ENCODE data around the gene SLC45A1. TPM values are rescaled to one million over a fixed set of nuclear protein-coding genes. Genes with fewer than 3 reads are reported as not detected.

The SLC45A1 gene
- polyA plus RNA-seq, 1 donor (not counting 4 experiments of a cell fraction or from before 2014, with no cell fraction given) = 0.14 TPM

- DNase-seq (ENCODE audit: low read depth, low spot score) (no peak), FAIRE-seq (no peak)
- peaks cover 6 to 22% of the 10 kb centered on the region in 2 experiments for H3K36me3 ChIP-seq (ENCODE audit: control insufficient read depth in 2 of 2, extremely low read depth in 1 of 2, insufficient read depth in 2 of 2, low read length in 2 of 2)
- no peak overlapping the region for H3K27ac ChIP-seq (ENCODE audit: control insufficient read depth, insufficient read depth, low read length)
- no peak overlapping the region for H3K4me3 ChIP-seq (ENCODE audit: control insufficient read depth in 2 of 3, extremely low read depth in 1 of 3, insufficient read depth in 2 of 3, low read depth in 1 of 3, low read length in 3 of 3)
- dilution Hi-C loops (cut with MboI; ENCODE audit: extremely low pct_ligation_motif_present, low sequenced_read_pairs) = no loop called here
- H3K9me1 ChIP-seq (ENCODE audit: control insufficient read depth, extremely low read depth, insufficient read depth, low read length) = no peaks in the 10 kb centered on the region
- H4K20me1 ChIP-seq (ENCODE audit: control insufficient read depth, extremely low read depth, insufficient read depth, low read length) = peaks cover 3% of the 10 kb centered on the region
- H3K9me3 ChIP-seq (ENCODE audit: control insufficient read depth, low read depth, low read length) = no peaks in the 10 kb centered on the region
- TF ChIP-seq EZH2 (IDR thresholded peaks at IDR 0.05; ENCODE audit: low read length) = no peak
- no peak overlapping the region for H3K4me2 ChIP-seq (ENCODE audit: control insufficient read depth, extremely low read depth, insufficient read depth, low read depth, low read length)
- no peaks in the 10 kb centered on the region for H3K27me3 ChIP-seq (ENCODE audit: control insufficient read depth, extremely low read depth, insufficient read depth, low read length)
- H3K9ac ChIP-seq (ENCODE audit: control insufficient read depth, extremely low read depth, insufficient read depth, low read length) = no peak overlapping the region
- no peak overlapping the region for H2AFZ ChIP-seq (ENCODE audit: control insufficient read depth, low read length)
- H3K79me2 ChIP-seq (ENCODE audit: control insufficient read depth, insufficient read depth, low read length) = no peaks in the 10 kb centered on the region
- peaks cover 21% of the 10 kb centered on the region for H3K4me1 ChIP-seq (ENCODE audit: control insufficient read depth, extremely low read depth, insufficient read depth, low read length)
Measured at GRCh38 chr1:8350914-8351684, 33.2 kb downstream of the SLC45A1 start.

DNA sequence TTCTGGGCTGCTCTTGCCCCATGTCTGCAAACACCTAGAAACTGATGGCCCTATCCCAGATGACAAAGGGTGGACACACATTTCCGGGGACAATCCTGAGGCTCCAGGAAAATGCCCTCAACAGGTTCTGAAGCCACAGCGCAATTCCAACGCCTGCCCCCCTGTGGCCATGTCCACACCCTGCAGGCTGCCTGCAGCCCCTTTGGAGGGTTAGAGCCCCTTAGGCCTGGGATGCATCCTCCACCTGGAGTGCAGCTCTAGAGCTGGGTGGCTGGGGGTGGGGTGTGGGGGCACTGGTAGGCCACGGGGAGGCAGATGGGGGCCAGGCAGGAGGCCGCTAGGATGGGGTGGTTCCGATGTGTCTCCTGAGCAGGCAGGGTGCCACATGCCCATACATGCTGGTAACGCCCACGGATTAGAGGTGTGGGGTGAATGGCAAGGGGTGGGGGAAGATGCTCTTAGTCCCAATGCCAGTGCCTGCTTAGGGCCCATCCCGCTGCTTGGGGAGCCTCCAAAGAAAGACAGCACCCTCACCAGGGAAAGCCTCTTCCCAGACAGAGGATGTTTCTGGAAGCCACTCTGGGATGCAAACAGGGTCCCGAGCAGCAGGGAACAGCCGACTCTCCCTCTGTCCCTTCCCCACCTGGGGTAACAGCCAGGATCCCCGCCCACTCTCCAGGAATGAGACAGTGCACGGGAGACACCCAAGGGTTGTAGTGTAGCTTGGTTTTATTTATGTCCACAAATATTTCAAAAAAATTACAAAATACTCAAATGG, 34.0 kb downstream of the SLC45A1 start:
- Histone ChIP-seq H3K4me3 (ENCODE audit: control insufficient read depth in 2 of 3, extremely low read depth in 1 of 3, insufficient read depth in 2 of 3, low read depth in 1 of 3, low read length in 3 of 3) (no peak overlapping the region), H3K9ac (ENCODE audit: control insufficient read depth, extremely low read depth, insufficient read depth, low read length) (no peak overlapping the region), H3K9me1 (ENCODE audit: control insufficient read depth, extremely low read depth, insufficient read depth, low read length) (no peaks in the 10 kb centered on the region), H3K4me2 (ENCODE audit: control insufficient read depth, extremely low read depth, insufficient read depth, low read depth, low read length) (peak overlapping the region; percentile 12), H3K9me3 (ENCODE audit: control insufficient read depth, low read depth, low read length) (no peaks in the 10 kb centered on the region), H2AFZ (ENCODE audit: control insufficient read depth, low read length) (no peak overlapping the region), H3K27ac (ENCODE audit: control insufficient read depth, insufficient read depth, low read length) (no peak overlapping the region), H3K79me2 (ENCODE audit: control insufficient read depth, insufficient read depth, low read length) (no peaks in the 10 kb centered on the region), H3K27me3 (ENCODE audit: control insufficient read depth, extremely low read depth, insufficient read depth, low read length) (no peaks in the 10 kb centered on the region), H3K4me1 (ENCODE audit: control insufficient read depth, extremely low read depth, insufficient read depth, low read length) (peaks cover 21% of the 10 kb centered on the region), H3K36me3 (ENCODE audit: control insufficient read depth in 2 of 2, extremely low read depth in 1 of 2, insufficient read depth in 2 of 2, low read length in 2 of 2) (peaks cover 6 to 24% of the 10 kb centered on the region in 2 experiments), H4K20me1 (ENCODE audit: control insufficient read depth, extremely low read depth, insufficient read depth, low read length) (peaks cover 3% of the 10 kb centered on the region)
- TF ChIP-seq CTCF (optimal IDR thresholded peaks at IDR 0.05 in 1 of 3, IDR thresholded peaks at IDR 0.05 in 1 of 3, conservative IDR thresholded peaks at IDR 0.05 in 1 of 3; ENCODE audit: extremely low read depth in 1 of 3, insufficient read depth in 2 of 3, low read length in 3 of 3) (peak; percentile 46 to 66 (median 47)), EZH2 (IDR thresholded peaks at IDR 0.05; ENCODE audit: low read length) (no peak)
- dilution Hi-C loops (cut with MboI; ENCODE audit: extremely low pct_ligation_motif_present, low sequenced_read_pairs) = no loop called here
- no peak for DNase-seq (ENCODE audit: low read depth, low spot score)
- peak; percentile 51 for FAIRE-seq
